Cortex of kidney (tissue), 1 donor: Measurements from ENCODE around the gene MOV10L1.

Source experiments
- DNase-seq: peaks from one replicate; lab custom pipeline; 2025; lab: John Stamatoyannopoulos, UW

The MOV10L1 gene

DNA sequence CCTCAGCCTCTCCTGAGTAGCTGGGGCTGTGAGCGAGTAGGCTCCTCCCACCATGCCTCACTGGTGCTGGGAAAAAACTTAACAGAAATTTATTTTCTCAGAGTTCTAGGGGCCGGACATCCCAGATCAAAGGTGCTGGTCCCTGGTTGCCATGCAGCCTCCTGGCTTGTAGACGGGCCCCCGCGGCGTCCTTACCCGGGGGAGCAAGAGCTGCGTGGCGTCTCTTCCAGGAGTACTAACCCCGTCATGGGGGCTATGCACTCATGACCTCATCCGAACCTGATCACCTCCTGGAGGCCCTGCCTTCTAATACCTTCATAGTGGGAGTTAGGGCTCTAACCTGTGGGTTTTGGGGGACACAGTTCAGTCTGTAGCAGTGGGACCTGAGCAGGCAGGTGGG lies 98.5 kb downstream of the MOV10L1 start:
- no peak for DNase-seq

DNA sequence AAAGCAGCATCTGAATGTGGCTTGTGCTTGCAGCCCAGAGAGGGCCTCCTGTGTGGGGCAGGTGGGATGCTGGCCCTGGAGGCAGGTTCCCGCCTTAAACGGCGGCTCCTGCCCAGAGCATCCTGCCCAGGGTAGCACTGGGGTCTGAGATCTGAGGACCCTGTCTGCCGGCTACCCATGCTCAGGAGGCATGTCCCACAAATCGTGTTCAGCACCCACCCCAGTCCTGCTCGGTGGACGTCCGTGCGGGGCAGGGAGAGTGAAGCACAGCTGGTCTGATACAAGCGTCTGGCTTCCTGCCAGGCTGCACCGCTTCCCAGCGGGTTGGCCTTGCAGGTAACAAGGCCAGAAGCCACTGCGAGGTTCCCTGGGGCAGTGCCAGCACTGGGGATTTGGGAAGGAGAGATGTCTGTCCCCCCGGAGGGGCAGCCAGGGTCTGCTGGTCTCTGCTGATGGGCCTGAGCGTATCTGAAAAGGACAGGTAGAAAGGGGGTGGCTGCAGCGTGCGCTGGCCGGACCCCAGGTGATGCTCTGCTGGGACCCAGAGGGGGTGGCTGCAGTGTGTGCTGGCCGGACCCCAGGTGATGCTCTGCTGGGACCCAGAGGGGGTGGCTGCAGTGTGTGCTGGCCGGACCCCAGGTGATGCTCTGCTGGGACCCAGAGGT lies 99.5 kb downstream of the MOV10L1 start:
- DNase-seq = no peak

DNA sequence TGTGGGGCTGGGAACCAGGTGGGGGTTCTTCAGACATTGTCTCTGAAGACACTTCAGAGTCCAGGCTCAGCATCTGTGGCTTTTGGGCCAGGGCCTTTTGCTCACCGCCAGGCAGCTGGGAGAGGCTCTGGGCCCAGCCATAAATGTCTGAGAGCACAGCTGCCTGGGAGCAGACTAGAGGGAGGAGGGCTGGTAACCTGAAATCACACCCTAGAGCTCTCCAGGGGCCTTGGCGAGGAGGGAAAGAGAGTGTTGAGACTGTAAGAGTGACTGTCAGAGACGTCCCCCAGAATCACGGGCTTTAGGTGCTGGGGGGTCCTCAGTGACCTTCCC lies 100.0 kb downstream of the MOV10L1 start:
- DNase-seq = no peak

DNA sequence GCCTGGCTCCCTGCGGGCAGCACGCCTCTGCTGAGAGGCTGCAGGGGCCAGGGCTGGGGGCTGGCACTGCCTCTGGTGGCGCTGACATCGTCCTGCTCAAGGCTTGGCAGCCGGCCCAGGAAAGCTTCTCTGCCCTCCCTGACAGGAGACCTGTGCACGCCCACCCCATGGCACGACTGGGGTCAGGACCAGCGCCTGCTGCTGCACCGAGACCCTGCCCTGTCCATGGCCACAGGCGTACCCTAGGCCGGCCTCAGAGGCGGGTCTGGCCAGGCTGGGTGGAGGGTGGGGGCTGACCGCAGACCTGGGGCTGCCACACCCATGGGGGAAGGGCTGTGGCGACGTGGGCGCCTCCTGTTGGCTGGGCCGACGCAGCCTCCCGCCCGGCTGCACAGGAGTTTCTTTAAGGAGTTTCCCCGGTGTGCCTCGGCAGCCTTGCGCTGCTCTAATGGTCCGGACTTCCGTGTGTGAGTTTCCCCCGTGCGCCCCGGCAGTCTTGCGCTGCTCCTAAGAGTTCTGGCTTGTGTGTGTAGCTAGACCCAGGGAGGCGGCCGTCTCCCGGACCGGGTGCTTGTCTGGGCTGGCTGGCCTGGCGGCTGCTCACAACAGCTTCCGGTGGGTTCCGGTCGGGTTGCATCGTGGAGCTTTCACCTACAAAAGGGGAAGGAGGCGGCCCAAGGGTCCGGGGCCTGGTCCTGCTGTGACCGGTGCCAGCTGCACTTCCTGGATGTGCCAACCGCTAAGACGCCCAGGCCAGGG lies 100.6 kb downstream of the MOV10L1 start:
- DNase-seq = no peak

DNA sequence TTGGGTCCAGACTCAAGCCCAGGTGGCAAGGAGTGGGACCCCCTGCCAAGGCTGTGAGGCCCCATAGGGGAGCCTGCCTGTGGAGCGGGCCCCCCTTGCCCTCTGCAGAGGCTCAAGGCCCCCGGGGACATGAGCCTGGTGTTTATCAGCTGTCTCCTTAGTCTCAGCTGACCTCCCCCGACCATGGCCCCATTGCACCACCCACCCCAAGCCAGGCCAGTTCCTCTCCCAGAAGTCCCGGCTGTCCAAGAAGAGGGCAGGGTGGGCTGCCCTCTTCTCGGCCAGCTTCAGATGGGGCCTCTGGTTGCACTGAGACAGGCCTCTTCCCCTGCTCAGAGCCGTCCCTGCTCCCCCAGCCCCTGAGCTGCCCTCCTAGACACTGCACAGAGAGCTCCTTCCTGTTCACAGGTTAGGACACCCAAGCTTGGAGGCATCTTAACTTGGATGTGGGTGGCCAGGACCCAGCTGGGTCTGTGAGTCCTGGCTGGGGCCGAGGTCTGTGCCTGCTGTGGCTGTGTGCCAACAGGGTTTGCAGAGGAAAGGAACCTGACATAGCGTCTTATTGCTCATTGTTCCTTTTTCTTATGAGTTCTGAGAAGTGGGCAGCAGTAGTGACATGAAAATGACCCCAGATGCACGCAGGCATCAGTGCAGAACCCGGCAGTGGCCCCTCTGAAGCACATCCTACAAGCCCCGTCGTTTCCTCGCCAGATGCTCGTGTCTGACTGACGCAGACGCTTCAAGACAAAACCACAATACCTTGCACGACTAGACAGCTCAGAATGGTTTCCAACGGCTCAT lies 101.3 kb downstream of the MOV10L1 start:
- no peak for DNase-seq

DNA sequence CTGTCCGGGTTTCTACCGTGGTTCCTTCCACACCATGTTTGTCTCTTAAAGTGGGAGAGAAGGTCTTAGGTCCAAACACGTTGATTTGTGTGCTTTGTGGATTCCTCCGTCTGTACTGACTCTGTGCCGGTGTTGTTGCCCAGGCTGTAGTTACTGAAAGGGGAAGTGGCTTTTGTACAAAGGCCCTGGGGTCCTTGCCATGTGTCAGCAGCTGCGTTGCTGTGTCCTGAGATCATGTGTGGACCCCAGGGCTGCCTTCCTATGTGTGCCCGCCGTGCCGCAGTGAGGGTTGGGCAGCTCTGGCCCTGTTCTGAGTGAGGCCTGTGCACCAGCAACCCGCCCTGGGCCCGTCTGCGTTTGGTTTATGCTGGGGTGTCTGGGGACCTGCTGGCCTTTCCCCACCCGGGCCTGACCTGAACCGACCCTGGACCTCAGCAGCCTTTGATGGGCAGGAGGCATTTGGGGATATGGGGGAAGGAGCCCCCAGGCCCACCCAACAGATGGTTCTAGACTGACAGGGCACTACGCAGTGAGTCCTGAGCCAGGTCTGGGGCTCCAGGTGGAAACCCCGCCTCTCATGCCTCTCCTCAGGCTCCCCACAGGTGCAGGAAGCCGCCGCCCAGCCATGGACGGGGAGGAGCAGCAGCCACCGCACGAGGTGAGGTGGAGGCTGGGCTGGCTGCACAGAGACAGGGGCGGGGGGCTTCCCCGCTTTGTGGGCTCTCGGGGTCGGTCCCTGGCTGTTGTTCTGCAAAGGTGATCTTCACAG lies 102.8 kb downstream of the MOV10L1 start:
- no peak for DNase-seq

DNA sequence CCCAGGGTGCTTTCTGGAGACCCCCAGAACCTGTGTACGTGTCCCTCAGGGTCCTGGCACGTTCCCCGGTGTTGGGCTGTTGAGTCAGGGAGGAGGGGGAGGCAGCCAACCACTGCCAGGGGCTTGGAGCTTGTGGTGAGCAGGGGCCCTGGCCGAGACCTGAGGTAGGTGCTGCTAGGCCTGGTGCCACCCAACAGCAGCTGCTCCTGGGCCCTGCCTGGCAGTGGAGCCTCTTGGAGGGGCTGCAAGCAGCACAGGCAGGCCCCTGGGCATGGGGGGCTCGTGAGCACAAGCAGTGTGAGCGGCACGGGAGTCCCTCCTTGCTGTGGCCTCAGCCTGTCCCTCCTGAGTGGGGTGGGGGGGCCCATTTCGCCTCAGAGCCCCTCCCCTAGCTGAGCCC lies 103.8 kb downstream of the MOV10L1 start:
- DNase-seq = no peak

DNA sequence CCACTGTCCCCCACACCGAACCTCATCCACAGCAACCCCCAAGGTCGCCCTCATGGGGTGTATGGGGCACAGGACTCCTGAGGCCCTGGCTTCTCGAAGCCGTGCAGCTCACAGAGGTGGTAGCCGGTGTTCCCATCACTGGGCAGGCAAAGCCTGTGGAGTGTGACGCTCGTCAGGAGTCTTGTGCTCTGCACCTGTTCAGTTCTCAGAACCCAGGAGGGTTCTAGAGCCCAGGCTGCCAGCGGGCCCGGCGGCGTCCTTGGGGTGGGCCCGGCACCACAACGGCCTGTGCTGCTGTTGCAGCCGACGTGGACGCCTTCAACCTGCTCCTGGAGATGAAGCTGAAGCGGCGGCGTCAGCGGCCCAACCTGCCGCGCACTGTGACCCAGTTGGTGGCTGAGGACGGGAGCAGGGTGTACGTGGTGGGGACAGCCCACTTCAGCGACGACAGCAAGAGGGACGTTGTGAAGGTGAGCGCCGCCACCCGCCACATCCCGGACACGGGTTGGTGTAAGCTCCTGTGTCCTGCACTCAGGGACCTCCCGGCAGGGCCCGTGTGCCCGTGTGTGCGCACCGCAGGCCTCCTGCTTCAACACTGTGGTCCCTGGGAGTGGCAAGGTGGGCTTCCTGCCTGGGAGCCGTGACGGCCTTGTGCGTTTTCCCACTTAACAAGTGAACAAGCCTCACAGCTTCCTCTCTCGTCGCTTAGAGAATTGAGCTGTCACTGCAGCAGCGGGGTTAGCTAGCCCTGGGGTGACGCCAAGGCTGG lies 104.4 kb downstream of the MOV10L1 start:
- DNase-seq = no peak

DNA sequence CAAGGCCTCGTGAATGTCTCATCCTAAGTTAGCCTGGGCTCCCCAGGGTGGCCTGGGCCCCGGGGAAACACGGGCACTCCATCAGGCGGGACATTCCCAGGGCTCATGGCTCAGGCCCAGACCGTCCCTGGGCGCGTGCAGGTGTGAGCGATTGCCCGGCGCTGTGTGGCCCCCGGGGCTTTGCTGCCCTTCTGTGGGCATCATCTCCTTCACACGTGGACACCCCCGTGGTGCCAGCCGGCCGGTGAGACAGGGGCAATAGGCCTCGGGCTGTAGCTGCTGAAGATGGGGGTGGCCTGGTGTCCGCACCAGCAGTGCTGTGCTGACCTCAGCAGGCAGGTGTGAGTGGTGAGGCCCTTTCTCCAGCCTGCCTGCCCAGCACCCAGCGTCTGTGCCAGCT lies 106.5 kb downstream of the MOV10L1 start:
- no peak for DNase-seq

DNA sequence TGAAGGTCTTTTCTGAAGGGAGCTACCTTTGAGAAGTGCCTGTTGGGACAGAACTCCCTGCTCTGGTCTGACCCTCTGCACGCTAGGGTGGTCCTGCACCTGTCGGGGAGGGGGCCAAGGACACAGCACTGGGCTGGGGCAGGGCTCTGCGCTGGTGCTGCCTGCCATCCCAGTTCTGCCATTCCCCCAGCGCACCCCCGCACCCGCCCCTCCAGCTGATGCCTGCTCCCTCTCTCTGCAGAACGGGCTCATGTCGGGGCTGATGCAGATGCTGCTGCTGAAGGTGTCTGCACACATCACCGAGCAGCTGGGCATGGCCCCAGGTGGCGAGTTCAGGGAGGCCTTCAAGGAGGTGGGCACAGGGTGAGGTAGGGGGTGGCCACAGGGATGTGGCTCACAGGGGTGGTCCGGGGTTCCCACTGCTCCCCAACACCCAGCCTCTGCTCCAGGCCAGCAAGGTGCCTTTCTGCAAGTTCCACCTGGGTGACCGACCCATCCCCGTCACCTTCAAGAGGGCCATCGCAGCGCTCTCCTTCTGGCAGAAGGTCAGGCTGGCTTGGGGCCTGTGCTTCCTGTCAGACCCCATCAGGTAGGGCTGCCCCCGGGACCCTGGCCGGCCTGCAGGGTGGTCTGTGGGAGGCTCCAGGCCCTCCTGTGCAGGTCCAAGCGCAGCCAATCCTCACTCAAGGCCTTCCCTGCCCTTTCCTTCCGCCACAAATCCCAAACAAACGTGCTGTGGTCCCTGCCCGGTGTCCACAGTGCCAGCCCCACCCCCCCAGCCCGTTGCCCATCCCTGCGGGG lies 107.4 kb downstream of the MOV10L1 start:
- no peak for DNase-seq

DNA sequence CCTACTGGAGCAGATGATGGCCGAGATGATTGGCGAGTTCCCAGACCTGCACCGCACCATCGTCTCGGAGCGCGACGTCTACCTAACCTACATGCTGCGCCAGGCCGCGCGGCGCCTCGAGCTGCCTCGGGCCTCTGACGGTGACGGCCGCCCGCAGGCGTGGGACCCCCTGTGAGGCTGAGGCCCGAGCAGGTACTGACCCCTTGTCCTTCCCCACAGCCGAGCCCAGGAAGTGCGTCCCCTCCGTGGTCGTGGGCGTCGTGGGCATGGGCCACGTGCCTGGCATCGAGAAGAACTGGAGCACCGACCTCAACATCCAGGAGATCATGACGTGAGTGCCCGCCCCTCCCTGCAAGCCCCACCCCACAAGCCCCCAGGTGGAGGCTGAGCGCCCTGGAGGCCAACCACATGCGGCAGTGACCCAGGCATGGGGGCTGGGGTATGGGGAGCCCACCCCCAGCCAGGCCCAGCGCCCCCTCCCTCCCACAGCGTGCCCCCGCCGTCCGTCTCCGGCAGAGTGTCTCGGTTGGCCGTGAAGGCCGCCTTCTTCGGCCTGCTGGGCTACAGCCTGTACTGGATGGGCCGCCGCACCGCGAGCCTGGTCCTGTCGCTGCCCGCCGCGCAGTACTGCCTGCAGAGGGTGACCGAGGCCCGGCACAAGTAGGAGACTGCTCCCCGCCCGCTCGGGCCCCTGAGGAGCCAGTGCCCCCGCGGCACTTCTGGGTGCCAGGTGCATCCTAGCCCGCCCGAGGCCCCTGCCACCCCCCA lies 108.2 kb downstream of the MOV10L1 start:
- DNase-seq = no peak

DNA sequence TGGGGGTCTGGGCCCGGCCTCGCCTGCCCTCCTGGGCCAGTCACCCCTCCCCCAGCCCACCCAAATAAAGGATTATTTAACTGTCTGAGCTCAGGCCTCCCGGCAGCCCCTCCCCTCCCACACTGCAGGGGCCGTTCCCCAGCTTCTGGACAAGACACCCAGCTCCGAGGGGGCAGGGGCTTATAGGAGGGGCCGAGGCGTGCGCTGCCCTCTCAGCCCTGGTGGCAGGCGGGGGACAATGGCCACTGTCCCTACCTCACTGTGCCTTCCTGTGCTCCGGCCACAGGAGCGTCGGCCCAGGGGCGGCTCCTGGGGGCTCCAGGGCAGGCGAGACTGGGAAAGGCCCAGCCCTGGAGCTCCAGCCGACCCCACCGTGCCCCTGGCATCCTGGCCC lies 108.8 kb downstream of the MOV10L1 start:
- no peak for DNase-seq

DNA sequence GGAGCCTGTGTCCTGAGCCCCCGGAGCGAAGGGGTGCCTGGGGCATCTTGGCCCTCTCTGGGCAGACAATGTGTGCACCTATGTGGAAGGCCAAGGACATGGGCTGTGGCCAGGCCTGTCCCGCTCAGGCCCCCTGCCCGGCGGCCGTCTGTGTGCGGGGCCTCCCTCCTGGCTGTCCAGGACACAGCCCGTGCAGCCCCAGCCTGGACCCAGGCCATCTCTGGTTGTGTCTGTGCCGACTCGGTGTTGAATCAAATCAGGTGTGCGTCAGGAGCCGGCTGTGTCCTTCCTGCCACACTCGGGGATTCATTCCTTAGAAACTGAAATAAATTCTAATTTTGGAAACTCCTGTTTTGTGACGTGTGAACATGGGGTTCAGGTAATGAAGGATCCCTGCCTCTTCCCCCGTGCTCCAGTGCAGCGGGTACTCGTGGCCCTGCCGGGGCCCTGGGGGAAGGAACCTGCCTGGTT lies 109.5 kb downstream of the MOV10L1 start:
- DNase-seq = no peak

DNA sequence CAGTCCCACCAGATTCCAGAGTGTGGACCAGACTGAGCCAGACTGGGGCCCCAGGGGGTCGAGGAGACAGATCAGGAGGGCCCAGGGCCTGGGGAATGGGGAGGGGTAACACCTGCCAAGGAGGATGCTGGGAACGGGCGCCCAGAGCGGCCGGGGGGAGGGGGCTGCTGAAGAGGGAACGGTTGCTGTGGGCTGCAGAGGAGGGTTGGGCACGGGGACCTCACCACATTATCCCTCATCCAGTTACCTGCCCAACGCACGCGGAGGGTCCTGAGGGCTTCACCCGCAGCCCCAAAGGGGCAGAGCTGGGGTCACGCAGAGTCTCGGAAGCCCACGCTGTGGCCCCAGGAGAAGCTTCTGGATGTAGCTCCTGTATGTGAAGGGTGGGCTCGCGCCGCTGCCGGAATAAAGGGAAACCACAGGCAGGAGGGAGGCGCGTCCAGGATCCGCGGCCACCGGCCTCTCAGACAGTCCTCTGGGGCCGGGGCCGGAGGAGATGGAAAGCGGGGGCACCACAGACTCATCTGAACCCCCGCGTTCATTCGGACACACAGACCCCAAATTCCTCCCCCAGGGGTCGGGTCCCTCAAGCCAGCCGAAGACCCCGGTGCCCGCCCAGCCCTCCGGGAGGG lies 110.1 kb downstream of the MOV10L1 start:
- DNase-seq = no peak

DNA sequence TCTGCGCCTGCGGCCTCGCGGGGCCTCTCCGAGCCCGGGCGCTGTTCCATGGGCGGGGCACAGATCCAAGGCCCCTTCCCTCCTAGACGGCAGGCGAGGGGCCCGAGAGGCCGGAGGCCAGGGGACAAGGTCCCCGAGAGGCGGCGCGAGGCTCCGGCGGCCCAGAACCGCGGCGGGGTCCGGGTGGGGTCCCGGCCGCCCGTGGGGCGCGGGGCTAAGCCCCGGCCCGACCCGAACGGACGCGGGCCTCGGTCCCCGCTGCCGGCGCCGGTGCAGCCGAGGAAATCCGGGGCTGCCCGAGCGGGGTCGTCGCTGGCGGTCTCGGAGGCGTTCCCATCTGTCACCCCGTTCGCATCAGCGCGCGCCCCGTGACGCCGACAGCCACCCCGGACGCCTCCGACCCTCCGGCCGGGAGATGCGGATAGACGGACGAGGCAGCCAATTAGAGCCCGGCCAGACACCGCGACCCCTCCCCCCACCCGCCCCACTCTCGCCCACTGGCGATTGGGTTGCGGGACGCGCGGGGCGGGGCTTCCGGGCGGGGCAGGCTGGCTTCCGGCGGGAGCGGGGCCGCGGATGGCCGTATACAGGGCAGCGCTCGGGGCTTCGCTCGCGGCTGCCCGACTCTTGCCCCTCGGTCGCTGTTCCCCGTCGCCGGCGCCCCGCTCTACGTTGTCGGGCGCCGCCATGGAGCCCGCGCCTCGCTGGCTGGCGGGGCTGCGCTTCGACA lies 110.8 kb downstream of the MOV10L1 start, which contains the start of gene SELENOO:
Gene SELENOO (plus strand): TSS at position 551 of the 730 bp plus-strand sequence. CDS start 26 bp downstream, at position 577.
- peak; percentile 50 for DNase-seq

DNA sequence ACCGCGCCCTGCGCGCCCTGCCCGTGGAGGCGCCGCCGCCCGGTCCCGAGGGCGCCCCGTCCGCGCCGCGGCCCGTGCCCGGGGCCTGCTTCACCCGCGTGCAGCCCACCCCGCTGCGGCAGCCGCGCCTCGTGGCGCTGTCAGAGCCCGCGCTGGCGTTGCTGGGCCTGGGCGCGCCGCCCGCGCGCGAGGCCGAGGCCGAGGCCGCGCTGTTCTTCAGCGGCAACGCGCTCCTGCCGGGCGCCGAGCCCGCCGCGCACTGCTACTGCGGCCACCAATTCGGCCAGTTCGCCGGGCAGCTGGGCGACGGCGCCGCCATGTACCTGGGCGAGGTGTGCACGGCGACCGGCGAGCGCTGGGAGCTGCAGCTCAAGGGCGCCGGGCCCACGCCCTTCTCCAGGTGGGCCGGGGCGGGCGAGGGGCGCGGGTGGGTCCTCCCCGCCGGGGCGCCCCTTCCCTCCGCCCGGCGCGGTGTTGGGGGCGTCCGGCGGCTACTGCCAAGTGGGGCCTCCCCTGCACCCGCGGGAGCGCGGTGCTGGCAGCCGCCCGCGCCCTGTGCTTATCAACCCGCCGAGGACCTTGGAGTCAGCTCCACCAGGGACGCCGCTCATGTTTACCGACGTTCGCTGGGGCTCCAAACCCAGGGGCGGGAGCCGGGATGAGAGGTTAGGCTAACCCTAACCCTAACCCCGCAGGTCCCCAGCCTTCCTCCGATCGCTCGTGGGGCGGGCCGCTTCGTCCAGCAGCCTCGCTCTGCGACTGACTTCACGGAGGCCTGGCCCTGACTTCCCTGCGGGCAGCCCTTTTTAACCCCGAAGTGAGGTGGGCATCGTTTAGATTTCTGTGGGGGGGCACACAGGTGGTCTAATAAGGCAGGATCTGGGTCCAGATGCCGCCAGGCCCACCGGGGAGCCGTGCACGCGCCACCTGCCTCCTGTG lies 111.7 kb downstream of the MOV10L1 start:
- DNase-seq = no peak

DNA sequence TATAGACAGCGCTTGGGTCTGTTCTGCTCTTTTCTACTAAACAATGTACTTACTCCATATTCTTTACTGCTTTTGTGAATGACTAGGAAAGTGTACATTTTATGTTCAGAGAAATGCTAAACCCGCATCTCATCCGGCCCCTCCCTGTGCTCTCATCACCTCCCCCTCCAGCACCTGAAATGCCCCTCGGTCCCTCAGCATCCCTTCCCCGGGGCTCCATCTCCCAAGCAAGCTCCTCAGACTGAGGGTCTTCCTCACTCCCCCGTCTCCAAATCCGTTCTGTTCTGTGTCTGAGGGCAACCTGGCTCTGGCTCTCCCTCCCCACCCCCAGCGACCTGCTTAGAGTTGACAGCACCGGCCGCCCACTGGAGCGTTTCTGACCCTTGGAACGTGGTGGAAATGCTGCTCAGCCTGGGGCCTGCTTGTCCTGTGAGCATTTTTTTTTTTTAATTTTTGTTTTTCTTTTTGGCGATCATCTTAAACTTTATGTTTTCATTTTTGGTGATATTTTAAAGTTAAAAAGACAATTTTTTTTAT lies 112.4 kb downstream of the MOV10L1 start:
- DNase-seq = no peak
